Measurements from ENCODE around the gene PODN. TPM values are rescaled to one million over a fixed set of nuclear protein-coding genes. Genes with fewer than 3 reads are reported as not detected.

Gene PODN
- total RNA-seq, 1 experiment from 2014 or later, result not detected

- DNase-seq (ENCODE audit: unreplicated experiment), result no peak
- CTCF ChIA-PET, result no interaction called here
- Mint-ChIP-seq H3K4me3 (ENCODE audit: unreplicated experiment) (no peak overlapping the region), H3K9me3 (ENCODE audit: unreplicated experiment) (no peaks in the 10 kb centered on the region), H3K27ac (ENCODE audit: low read depth, unreplicated experiment) (no peak overlapping the region), H3K27me3 (ENCODE audit: insufficient read depth, unreplicated experiment) (peaks cover 31% of the 10 kb centered on the region), H3K36me3 (ENCODE audit: insufficient read depth, unreplicated experiment) (no peaks in the 10 kb centered on the region), H3K4me1 (ENCODE audit: insufficient read depth, unreplicated experiment) (no peaks in the 10 kb centered on the region)
- intact Hi-C loops (cut with micrococcal nuclease), result no loop called here
- TF ChIP-seq CTCF (IDR thresholded peaks at IDR 0.05; ENCODE audit: unreplicated experiment), result no peak
- BruUV-seq (replicated peaks), result no TSS peak
- POLR2A ChIA-PET, result no interaction called here
Measured at GRCh38 chr1:53060579-53060978, 1.4 kb upstream of the PODN start.

GRCh38 chr1:53061123-53061858 lies 722 bp upstream of the PODN start:
- peaks cover 31% of the 10 kb centered on the region for H3K27me3 Mint-ChIP-seq (ENCODE audit: insufficient read depth, unreplicated experiment)
- no peak for DNase-seq (ENCODE audit: unreplicated experiment)
- H3K9me3 Mint-ChIP-seq (ENCODE audit: unreplicated experiment), result no peaks in the 10 kb centered on the region
- CTCF ChIA-PET, result no interaction called here
- no peak for TF ChIP-seq CTCF (IDR thresholded peaks at IDR 0.05; ENCODE audit: unreplicated experiment)
- POLR2A ChIA-PET, result no interaction called here
- no peaks in the 10 kb centered on the region for H3K4me1 Mint-ChIP-seq (ENCODE audit: insufficient read depth, unreplicated experiment)
- no peaks in the 10 kb centered on the region for H3K36me3 Mint-ChIP-seq (ENCODE audit: insufficient read depth, unreplicated experiment)
- no peak overlapping the region for H3K4me3 Mint-ChIP-seq (ENCODE audit: unreplicated experiment)
- no peak overlapping the region for H3K27ac Mint-ChIP-seq (ENCODE audit: low read depth, unreplicated experiment)
- BruUV-seq (replicated peaks), result no TSS peak
- intact Hi-C loops (cut with micrococcal nuclease), result no loop called here

GRCh38 chr1:53062708-53063591 lies 937 bp downstream of the PODN start:
- H3K4me3 Mint-ChIP-seq (ENCODE audit: unreplicated experiment), result no peak overlapping the region
- no peak overlapping the region for H3K27ac Mint-ChIP-seq (ENCODE audit: low read depth, unreplicated experiment)
- no peaks in the 10 kb centered on the region for H3K4me1 Mint-ChIP-seq (ENCODE audit: insufficient read depth, unreplicated experiment)
- no peaks in the 10 kb centered on the region for H3K9me3 Mint-ChIP-seq (ENCODE audit: unreplicated experiment)
- no peak for TF ChIP-seq CTCF (IDR thresholded peaks at IDR 0.05; ENCODE audit: unreplicated experiment)
- no peak for DNase-seq (ENCODE audit: unreplicated experiment)
- H3K36me3 Mint-ChIP-seq (ENCODE audit: insufficient read depth, unreplicated experiment), result no peaks in the 10 kb centered on the region
- CTCF ChIA-PET, result no interaction called here
- POLR2A ChIA-PET, result no interaction called here
- H3K27me3 Mint-ChIP-seq (ENCODE audit: insufficient read depth, unreplicated experiment), result peaks cover 31% of the 10 kb centered on the region
- no TSS peak for BruUV-seq (replicated peaks)
- intact Hi-C loops (cut with micrococcal nuclease), result no loop called here

- POLR2A ChIA-PET, result no interaction called here
- TF ChIP-seq CTCF (IDR thresholded peaks at IDR 0.05; ENCODE audit: unreplicated experiment), result no peak
- DNase-seq (ENCODE audit: unreplicated experiment), result no peak
- H3K36me3 Mint-ChIP-seq (ENCODE audit: insufficient read depth, unreplicated experiment), result no peaks in the 10 kb centered on the region
- no peak overlapping the region for H3K27ac Mint-ChIP-seq (ENCODE audit: low read depth, unreplicated experiment)
- H3K4me3 Mint-ChIP-seq (ENCODE audit: unreplicated experiment), result no peak overlapping the region
- H3K9me3 Mint-ChIP-seq (ENCODE audit: unreplicated experiment), result no peaks in the 10 kb centered on the region
- no TSS peak for BruUV-seq (replicated peaks)
- H3K27me3 Mint-ChIP-seq (ENCODE audit: insufficient read depth, unreplicated experiment), result peaks cover 27% of the 10 kb centered on the region
- intact Hi-C loops (cut with micrococcal nuclease), result no loop called here
- H3K4me1 Mint-ChIP-seq (ENCODE audit: insufficient read depth, unreplicated experiment), result no peaks in the 10 kb centered on the region
- CTCF ChIA-PET, result no interaction called here
Measured at GRCh38 chr1:53063744-53064515, 1.9 kb downstream of the PODN start.
